K562 (cell line): Measurements from ENCODE around the gene PIK3R4. TPM values are rescaled to one million over a fixed set of nuclear protein-coding genes. Genes with fewer than 3 reads are reported as not detected.

Source experiments
- CXXC5 ChIP-seq: fragments of 250-450 bp; sonication (Bioruptor Pico); IDR thresholded peaks from 2 replicates; pipeline ENCODE4 v1.8.0; 2022; ENCODE audit warnings: inconsistent platforms, mild to moderate bottlenecking, moderate library complexity
- HES1 ChIP-seq: fragments of 450-650 bp; IDR thresholded peaks from 2 replicates; pipeline ENCODE4 v1.6.1; 2016; ENCODE audit warnings: low read depth, mild to moderate bottlenecking, moderate library complexity
- MECOM ChIP-seq: fragments of 250-450 bp; sonication (Bioruptor Pico); IDR thresholded peaks from 2 replicates; pipeline ENCODE4 v1.8.0; 2022; ENCODE audit warnings: inconsistent platforms
- MLLT1 ChIP-seq, 2 experiments: fragments of 450-650 bp; IDR thresholded peaks; 2 replicates each; pipeline ENCODE4 v1.6.1; 2016
- NELFE ChIP-seq: IDR thresholded peaks from 2 replicates; pipeline ENCODE4 v1.6.1; 2011; ENCODE audit warnings: mild to moderate bottlenecking; ENCODE audit not compliant: insufficient read depth, insufficient read length
- NRF1 ChIP-seq, 2 experiments: fragments of 450-650 bp; IDR thresholded peaks in 1 of 2; conservative IDR thresholded peaks in 1 of 2; 2 replicates each; pipeline ENCODE4 v1.6.1; 2014; ENCODE audit warnings: mild to moderate bottlenecking in 2 of 2
- RAD21 ChIP-seq, 2 experiments: fragments of 250-450 bp in 1 of 2; fragments of 450-650 bp in 1 of 2; sonication (Bioruptor Pico) in 1 of 2; formaldehyde crosslinking in 1 of 2; IDR thresholded peaks in 1 of 2; conservative IDR thresholded peaks in 1 of 2; 2 replicates each; pipeline versions ENCODE4 v1.4.0 to v1.8.0; 2020 to 2022; ENCODE audit warnings: mild to moderate bottlenecking in 2 of 2, moderate library complexity in 1 of 2
- RBFOX2 ChIP-seq: fragments of 200-400 bp; formaldehyde crosslinking; IDR thresholded peaks from 2 replicates; pipeline ENCODE4 v1.6.1; 2017; ENCODE audit warnings: low read depth, mild to moderate bottlenecking, low read length, moderate library complexity
- SPI1 ChIP-seq: IDR thresholded peaks from 2 replicates; pipeline ENCODE4 v1.6.1; 2011; ENCODE audit warnings: low read depth, low read length, control low read depth, borderline replicate concordance
- WHSC1 ChIP-seq: IDR thresholded peaks from one replicate; pipeline ENCODE4 v1.6.1; 2012; ENCODE audit warnings: low read length, control low read depth, inconsistent platforms
- ZBTB43 ChIP-seq: sonication (generic); formaldehyde crosslinking; IDR thresholded peaks from 2 replicates; pipeline ENCODE4 v1.8.0; 2023; ENCODE audit warnings: mild to moderate bottlenecking, missing genetic modification reagents
- ZNF263 ChIP-seq: sonication (generic); formaldehyde crosslinking; IDR thresholded peaks from 2 replicates; pipeline ENCODE4 v1.8.0; 2022; ENCODE audit warnings: mild to moderate bottlenecking, missing genetic modification reagents, borderline replicate concordance
- polyA plus RNA-seq, 8 experiments: library from polyadenylated mRNA; depleted of rRNA in 4 of 8; stranded (reverse) in 5 of 8; unstranded in 3 of 8; fragments of >200 nt; fragmentation: Nextera tagmentation in 2 of 8; fragmentation: Illumina TruSeq in 1 of 8; extraction: Ambion mirVana in 2 of 8; extraction: Trizol in 1 of 8; gene quantifications; 2 replicates each; pipeline versions ENCODE4 v1.2.1 to v1.2.3, GENCODE V29; 2011 to 2014; ENCODE audit warnings: inconsistent platforms in 1 of 8, missing spikeins in 1 of 8
- total RNA-seq, 7 experiments: library from RNA; depleted of rRNA in 6 of 7; stranded (reverse); fragments of >200 nt in 6 of 7; fragmentation: Illumina TruSeq in 2 of 7; extraction: Trizol in 2 of 7; gene quantifications; 2 replicates each; pipeline versions ENCODE4 v1.2.1 to v1.2.3, GENCODE V29; 2011 to 2021; ENCODE audit warnings: low replicate concordance in 1 of 7

PIK3R4 gene
- total and polyA plus RNA-seq, 9 of the 15 experiments (the other 6 are each of a cell fraction or from before 2014, with no cell fraction given), result 20.6 to 45.8 (median 26.0) TPM

- TF ChIP-seq MLLT1 (IDR thresholded peaks at IDR 0.05), result peak in 1 of 2 experiments; percentile 95; a peak in 2 of 4 replicates
- no peak for TF ChIP-seq NRF1 (conservative IDR thresholded peaks at IDR 0.05 in 1 of 2, IDR thresholded peaks at IDR 0.05 in 1 of 2)
- TF ChIP-seq HES1, result peak; percentile 86
- TF ChIP-seq ZNF263 (CRISPR knock-in tag), result no peak
- no peak for TF ChIP-seq NELFE
- no peak for TF ChIP-seq MECOM (CRISPR knock-in tag)
- no peak for TF ChIP-seq RAD21 (CRISPR knock-in tag; conservative IDR thresholded peaks at IDR 0.05 in 1 of 2, IDR thresholded peaks at IDR 0.05 in 1 of 2)
- peak; percentile 42; the same call in 1 of the 2 replicates for TF ChIP-seq CXXC5 (CRISPR knock-in tag)
- TF ChIP-seq ZBTB43 (CRISPR knock-in tag), result no peak
- TF ChIP-seq SPI1, result no peak
- no peak for TF ChIP-seq RBFOX2
- TF ChIP-seq WHSC1, result no peak
Measured at GRCh38 chr3:130787422-130788068, 40.9 kb upstream of the PIK3R4 start (continued).
